GM19452 (cell line): ENCODE results near the gene PHPT1.
"Not testable (repeated sequence)": the region's sequence is repeated elsewhere in the genome, so short reads cannot be mapped to it uniquely, and the experiment has no call there.

Experiments
- ATAC-seq: cut with Tn5 transposase; IDR thresholded peaks from one replicate; pipeline ENCODE4 v1.9.1; 2021; ENCODE audit not compliant: unreplicated experiment

PHPT1 gene

DNA sequence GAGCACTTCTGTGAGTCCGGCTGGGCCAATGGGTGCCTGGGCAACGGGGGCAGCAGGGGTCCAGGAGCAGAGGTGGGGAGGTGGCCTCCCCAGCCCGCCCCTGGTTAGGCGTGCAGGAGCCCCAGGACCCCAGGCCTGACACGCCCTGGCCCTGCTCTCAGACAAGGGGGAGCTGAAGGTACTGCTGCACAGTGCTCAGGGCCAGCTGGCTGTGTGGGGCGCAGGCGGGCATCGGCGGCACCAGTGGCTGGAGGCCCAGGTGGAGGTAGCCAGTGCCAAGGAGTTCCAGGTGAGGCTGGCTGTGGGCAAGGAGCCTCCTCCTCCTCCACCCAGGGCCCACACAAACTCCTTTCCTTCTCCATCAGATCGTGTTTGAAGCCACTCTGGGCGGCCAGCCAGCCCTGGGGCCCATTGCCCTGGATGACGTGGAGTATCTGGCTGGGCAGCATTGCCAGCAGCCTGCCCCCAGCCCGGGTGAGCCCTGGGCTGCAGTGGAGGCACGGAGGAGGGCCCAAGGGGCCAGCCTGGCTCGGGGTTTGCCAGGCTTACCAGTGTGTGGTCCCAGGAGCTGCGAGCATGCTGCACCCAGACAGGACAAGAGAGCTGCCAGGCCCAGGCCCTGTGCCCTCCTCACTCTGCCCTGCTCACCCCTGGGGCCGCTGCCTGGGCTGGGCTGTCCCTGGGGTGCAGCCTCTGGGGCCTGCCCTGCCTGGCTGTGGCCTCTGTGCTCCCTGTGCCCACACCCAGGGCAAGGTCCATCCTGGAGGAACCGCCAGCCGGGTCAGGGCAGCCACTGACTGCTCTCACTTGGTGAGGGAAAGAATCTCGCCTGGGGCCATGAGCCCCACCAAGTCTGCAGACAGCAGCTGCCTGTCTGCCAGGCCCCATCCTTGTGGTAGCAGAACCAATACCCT, 9.9 kb downstream of the PHPT1 start:
- no peak for ATAC-seq

- ATAC-seq: no peak
These were observed 11.3 kb downstream of the PHPT1 start for GRCh38 chr9:136860529-136860928.

GRCh38 chr9:136860933-136861873, 12.0 kb downstream of the PHPT1 start:
- no peak for ATAC-seq

DNA sequence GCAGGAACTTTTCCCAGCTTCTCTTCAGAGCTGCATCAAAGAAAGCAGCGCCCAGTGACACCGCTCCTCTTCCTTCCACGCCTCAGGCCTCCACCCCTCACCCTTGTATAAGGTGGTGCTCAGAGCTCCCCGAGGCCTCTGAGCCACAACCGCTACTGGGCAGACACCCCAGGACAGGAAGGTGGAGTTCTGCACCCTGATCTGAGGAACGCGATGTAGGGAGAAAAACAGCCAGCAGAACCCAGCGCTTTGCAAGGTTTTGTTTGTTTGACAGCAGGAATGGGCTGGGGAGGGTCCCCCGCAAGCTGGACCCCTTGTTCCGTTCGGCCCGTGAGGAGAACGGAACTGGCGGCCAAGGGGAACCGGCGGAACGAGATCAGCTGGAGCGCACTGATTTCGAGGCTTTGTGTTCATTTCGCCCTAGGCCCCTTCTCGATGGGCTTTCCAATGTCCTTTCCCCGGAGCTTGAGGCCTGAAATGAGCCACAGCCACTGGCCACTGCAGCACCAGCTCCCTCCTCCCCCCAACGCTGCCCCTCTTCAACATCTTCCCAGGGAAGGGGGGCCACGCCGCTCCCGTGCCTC, 12.8 kb downstream of the PHPT1 start:
- ATAC-seq: no peak

DNA sequence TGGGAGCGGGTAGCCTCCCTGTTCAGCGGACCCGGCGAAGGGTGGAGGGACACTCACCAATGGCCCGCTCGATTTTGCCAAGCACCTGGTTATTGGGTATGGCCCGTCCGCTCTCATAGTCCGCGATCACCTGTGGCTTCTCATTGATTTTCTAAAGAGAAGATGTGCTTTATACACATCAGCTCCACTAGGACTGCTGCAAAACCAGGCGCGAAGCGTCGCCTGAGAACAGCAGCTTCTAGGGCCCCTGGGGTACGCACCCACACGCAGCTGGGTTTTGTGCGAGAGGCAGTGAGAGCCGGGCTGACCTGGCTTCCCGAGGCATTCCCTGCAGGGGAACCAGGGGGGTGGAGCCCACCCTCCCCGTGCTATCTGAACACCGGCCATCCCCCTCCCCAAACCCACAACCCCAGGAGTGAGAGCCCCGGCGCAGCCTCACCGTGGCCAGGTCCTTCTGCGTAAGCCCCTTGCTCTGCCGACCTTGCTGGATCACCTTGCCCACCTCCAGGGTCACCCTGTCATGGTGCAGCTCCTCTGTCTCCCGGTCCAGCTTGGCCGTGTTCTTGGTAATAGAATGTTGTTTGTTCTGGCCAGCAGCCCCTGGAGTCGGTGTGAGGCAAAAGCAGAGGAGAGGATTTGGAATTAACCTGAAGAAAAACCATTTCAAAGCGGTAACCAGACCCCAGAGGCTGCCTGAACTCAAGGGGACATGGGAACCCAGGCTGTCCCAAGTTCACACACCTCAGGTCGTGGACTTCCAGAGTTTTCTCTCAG, 13.8 kb downstream of the PHPT1 start:
- ATAC-seq: no peak

DNA sequence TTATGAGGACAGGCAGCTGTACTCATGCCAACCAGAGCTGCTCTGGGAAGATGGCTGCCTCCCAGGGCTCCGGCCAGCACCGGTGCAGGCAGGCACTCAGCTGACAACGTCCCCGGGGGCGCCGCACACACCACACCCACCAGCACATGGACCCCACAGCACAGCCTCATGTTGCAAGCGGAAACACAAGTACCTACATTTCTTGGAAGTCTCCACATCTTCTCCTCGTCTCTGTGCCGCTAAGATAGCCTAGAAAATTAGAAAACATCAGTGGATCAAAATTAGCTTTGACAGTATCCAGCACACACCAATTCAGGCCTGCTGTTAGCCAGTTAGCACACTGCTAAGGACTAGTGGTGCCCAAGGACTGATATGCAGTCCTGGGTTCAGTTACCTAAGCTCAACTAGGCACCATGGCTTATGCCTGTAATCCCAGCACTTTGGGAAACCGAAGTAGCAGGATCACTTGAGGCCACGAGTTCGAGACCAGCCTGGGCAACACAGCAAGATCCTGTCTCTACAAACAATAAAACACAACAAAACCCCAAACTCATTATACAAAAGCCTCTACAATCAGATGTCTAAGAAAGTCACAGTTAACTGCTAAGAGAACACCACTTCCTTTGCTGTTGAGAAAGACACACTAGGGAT, 14.5 kb downstream of the PHPT1 start:
- no peak for ATAC-seq

DNA sequence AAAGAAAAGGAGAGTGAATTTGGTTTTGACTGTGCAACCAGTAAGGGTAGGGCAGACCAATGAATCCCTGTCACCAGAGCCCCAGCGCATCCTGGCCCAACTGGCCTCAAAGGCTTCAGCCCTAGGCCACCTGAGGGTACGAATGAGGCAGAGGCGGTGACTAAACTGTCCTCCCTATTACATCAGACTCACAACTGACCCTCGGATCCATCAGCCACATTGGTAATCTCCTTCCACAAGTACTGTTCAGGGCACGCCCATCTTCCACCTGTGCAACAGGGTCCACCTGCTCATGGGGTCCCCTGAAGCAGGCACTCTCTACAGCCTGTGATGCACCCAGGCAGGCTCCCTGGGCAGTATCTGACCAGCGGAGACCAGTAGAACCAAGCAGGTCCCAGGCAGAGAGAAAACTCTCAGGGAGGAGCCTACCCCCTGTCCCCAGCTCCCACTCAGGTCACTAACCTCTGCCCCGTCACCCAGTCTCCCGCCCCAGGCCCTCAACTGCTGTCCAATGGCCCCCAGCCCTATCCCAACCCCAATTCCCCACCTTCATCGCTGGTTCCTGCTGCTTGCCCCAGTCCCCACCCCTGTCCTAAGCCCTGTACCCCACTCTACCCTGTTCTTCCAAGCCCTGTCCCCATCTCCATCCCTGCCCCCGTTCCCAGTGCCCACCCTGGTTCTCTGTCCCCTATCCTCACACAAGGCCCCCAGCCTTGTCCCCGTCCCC, 16.0 kb downstream of the PHPT1 start:
- no peak for ATAC-seq

DNA sequence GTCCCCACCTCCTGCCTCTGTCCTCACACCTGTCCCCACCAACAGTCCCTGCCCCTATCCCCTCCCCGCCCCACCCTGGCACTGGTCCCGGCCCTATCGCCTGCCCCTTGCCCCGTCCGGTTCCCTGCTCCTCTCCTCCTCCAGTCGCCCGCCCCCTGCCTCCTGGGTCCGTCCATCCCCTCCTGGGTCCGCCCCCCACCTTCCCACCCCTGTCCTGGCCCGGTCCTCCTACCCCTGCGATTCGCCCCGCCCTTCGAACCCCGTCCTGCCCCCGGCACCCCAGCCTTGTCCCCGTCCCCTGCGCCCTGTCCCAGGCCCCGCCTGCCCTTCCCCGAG, 16.5 kb downstream of the PHPT1 start:
- ATAC-seq: no peak

- not testable (repeated sequence) for ATAC-seq
These were observed 17.8 kb downstream of the PHPT1 start for GRCh38 chr9:136866898-136867421.

DNA sequence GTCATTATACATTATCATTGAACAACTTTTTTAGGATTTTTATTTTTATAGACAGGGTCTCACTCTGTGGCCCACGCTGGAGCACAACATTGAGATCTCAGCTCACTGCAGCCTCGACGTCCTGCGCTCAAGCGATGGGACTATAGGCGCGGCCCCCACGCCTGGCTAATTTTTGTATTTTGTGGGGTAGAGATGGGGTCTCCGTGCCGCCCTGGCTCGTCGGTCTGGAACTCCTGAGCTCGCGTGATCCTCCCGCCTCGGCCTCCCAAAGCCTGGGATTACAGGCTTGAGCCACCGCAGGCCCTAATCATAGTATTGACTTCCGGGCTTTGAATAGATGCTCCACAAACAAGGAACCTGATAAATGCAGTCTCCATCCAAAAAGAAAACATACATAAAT, 18.3 kb downstream of the PHPT1 start:
- no peak for ATAC-seq

DNA sequence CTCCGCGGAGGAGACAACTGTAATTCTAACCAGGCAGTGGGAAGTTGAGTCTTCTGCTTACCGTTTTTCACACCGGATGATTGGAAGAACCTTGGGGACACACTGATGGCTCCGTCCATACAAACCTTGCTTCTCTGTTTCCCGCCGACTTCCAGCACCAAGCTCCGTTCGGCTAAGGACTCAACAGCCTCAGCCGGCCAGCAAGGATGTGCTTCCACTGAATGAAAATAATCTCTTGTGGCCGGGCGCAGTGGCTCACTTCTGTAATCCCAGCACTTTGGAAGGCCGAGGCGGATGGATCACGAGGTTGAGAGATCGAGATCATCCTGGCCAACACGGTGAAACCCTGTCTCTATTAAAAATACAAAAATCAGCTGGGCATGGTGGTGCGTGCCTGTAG, 18.7 kb downstream of the PHPT1 start:
- ATAC-seq: no peak

DNA sequence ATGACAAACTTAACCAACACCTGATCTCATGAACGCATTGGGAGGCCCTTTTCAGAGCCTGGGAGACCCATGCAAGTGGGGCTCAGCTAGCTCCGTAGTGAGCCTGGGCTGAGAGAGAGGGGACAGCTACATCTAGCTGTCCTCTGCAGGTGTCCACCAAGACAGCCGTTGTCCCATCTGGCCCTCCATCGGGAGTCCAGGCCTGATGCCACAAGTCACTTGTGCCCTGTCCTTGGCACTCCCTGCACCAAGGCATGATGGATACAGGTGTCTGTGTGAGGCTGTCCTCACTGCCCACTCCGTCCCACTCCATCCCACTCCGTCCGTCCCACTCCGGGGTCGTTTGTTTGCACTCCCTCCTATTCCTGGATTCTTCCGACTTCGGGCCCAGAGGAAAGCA, 19.4 kb downstream of the PHPT1 start:
- no peak for ATAC-seq

GRCh38 chr9:136869611-136870010, 20.4 kb downstream of the PHPT1 start:
- ATAC-seq: not testable (repeated sequence)

DNA sequence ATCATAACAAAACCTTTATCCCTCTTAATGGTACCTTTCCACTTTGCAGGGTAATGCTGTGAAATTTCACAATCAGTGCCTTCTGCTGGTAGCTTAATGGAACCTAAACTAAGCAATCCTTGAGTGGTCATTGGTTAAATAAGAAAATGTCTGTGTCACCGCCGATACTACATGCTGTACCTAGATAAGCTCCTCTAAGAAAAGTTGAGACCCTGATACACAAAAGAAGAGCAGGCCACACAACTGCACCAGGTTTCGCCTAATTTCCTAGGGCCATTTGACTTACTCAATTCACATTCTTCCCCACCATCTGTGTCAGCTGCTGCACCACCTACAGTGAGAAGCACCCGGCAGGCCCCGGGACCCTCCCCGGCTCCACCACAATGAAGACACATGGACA, 25.9 kb downstream of the PHPT1 start:
- no peak for ATAC-seq

DNA sequence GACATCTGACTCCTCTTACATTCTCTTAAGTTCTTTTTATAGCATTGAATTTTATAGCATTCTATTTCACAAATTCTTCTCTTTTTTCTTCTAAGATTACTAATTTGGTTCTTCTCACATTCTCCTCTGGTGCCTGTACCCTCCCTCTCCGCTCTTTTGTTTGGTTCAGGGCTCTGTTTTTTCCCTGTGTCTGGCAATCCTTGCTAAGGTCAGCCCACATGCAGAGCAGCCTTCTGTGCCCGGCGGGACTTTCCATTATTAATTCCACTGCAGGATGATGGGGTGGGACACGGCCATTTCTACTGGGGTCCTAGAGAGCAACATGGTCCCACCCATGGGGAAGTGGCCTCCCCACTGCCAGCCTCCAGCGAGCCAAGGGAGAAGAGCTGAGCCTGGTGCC, 27.3 kb downstream of the PHPT1 start:
- no peak for ATAC-seq

DNA sequence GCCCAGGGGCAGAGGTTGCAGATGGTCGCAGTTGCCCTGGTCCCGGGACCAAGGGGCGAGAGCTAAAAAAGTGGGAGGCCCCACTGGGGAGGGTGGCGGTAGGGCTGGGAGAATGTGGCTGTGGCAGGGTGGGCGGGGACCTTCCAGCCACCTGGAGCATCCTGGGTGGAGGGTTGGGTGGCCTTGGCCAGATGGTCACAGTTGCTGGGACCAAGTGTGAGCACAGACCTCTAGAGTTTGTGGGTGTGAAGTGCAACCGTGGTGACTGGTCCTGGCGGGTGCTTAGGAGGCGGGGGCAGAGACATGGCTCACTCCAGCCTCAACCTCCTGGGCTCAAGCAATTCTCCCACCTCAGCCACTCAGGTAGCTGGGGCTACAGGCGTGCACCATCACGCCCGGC, 31.4 kb downstream of the PHPT1 start:
- ATAC-seq: no peak

DNA sequence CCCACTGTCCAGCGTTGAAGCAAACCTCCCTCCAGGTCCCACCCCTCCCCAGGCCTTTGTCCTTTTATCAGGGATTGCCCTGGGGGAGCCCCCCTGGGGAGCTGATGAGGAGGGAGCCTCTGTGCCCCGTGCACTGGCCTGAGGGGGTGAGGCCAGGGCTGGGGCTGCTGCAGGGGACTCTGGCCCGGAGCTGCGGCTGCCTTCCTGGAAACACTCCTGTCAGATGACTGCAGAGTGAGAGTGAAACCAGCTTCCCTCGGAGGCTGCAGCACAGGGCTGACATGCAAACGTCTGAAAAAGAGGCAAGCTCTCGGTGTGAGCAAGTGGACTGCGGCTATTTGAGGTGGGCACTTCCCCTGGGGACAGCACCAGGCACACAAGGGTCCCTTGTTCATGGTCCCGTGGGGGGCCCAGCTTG, 32.5 kb downstream of the PHPT1 start:
- ATAC-seq: no peak

GRCh38 chr9:136882109-136882946, 33.1 kb downstream of the PHPT1 start:
- no peak for ATAC-seq

GRCh38 chr9:136882947-136883283, 33.7 kb downstream of the PHPT1 start:
- ATAC-seq: not testable (repeated sequence)
